Smooth muscle cell (in vitro differentiated cells): ENCODE data around the gene PLXNA2. TPM values are rescaled to one million over a fixed set of nuclear protein-coding genes. Genes with fewer than 3 reads are reported as not detected.
A peak's percentile ranks its signal among the peaks of the same experiment; 100 is the strongest.

Source experiments
- DNase-seq: peaks from one replicate; lab custom pipeline; 2025; ENCODE audit not compliant: unreplicated experiment; lab: John Stamatoyannopoulos, UW
- H2AFZ ChIP-seq: fragments of 200-600 bp; sonication (generic); 2 replicates; pipeline ENCODE4 v1.6.0; 2016; ENCODE audit warnings: antibody characterized with exemption, low read depth, mild to moderate bottlenecking
- H3F3A ChIP-seq: fragments of 200-600 bp; sonication (generic); 2 replicates; pipeline ENCODE4 v1.6.0; 2017; ENCODE audit warnings: antibody characterized with exemption, low read depth
- H3K27ac ChIP-seq: fragments of 200-600 bp; sonication (generic); 2 replicates; pipeline ENCODE4 v1.5.1; 2016; ENCODE audit warnings: low read depth, mild to moderate bottlenecking
- H3K27me3 ChIP-seq: fragments of 200-600 bp; sonication (generic); 2 replicates; pipeline ENCODE4 v1.6.1; 2016; ENCODE audit warnings: low read depth, mild to moderate bottlenecking
- H3K36me3 ChIP-seq: fragments of 200-600 bp; sonication (generic); 2 replicates; pipeline ENCODE4 v1.5.1; 2016; ENCODE audit warnings: low read depth
- H3K4me1 ChIP-seq: fragments of 200-600 bp; sonication (generic); 2 replicates; pipeline ENCODE4 v1.5.1; 2016; ENCODE audit warnings: low read depth
- H3K4me2 ChIP-seq: fragments of 200-600 bp; sonication (generic); 2 replicates; pipeline ENCODE4 v1.6.0; 2016; ENCODE audit warnings: mild to moderate bottlenecking
- H3K4me3 ChIP-seq: fragments of 200-600 bp; sonication (generic); 2 replicates; pipeline ENCODE4 v1.5.1; 2016; ENCODE audit warnings: mild to moderate bottlenecking
- H3K79me2 ChIP-seq: fragments of 200-600 bp; sonication (generic); 2 replicates; pipeline ENCODE4 v1.6.0; 2016; ENCODE audit warnings: low read depth, mild to moderate bottlenecking
- H3K9ac ChIP-seq: fragments of 200-600 bp; sonication (generic); 2 replicates; pipeline ENCODE4 v1.6.0; 2016; ENCODE audit warnings: low read depth
- H3K9me3 ChIP-seq: fragments of 200-600 bp; sonication (generic); replicated peaks from 2 replicates; pipeline ENCODE4 v1.5.1; 2016; ENCODE audit warnings: low read depth
- H4K20me1 ChIP-seq: fragments of 200-600 bp; sonication (generic); 2 replicates; pipeline ENCODE4 v1.6.0; 2016; ENCODE audit warnings: low read depth
- CTCF ChIP-seq: fragments of 200-600 bp; sonication (generic); IDR thresholded peaks from 2 replicates; pipeline ENCODE4 v1.5.1; 2017; ENCODE audit warnings: borderline replicate concordance, mild to moderate bottlenecking, antibody characterized with exemption; ENCODE audit not compliant: insufficient read depth, poor library complexity, severe bottlenecking
- WGBS: methylation state at CpG from one replicate; pipeline ENCODE4 v1.1.7; 2016; ENCODE audit warnings: low lambda C conversion rate; 5-methylcytosine and 5-hydroxymethylcytosine counted together
- polyA plus RNA-seq: library from polyadenylated mRNA; unstranded; fragments of >200 nt; fragmentation: Nextera tagmentation; extraction: Ambion mirVana; gene quantifications from 2 replicates; pipeline ENCODE4 v1.2.1, GENCODE V29; 2016
- total RNA-seq: library from RNA; depleted of rRNA; stranded (reverse); fragments of >200 nt; gene quantifications from 2 replicates; pipeline ENCODE4 v1.2.3, GENCODE V29; 2014

Gene PLXNA2
- total and polyA plus RNA-seq, 2 experiments from 2014 or later, result 8.2 to 8.7 TPM

DNA sequence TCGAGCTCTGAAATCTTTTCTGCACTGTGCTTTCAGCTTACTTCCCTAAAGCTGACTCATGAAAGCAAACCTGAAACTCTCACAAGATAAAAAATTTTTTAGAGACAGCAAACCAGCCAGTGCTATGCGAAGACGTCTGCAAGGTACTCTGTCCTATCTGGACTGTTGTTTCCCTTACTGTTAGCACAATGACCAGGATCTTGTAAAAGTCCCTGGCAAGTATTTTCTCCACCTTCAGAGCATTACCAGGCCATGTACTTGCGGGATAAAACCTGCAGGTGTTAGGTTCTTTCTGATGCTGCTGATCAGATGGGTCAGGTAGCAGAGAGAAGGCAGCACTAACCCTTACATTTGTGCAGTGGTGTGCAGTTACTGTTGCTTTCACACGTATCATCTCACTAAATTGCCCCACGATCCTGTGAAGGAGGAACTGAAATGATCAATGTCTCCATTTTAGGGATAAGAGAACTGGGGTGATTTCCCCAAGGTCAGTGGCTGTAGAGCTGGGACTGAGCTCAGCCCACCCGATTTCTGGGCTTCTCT is 56.6 kb downstream of the PLXNA2 start:
- no peak for DNase-seq
- Histone ChIP-seq H4K20me1 (no peaks in the 10 kb centered on the region), H3K9ac (no peak overlapping the region), H3K9me3 (no peaks in the 10 kb centered on the region), H3K36me3 (no peaks in the 10 kb centered on the region), H3K27ac (no peak overlapping the region), H3K79me2 (no peaks in the 10 kb centered on the region), H3K4me2 (no peak overlapping the region), H3K27me3 (no peaks in the 10 kb centered on the region), H3K4me3 (no peak overlapping the region), H2AFZ (no peak overlapping the region), H3F3A (no peaks in the 10 kb centered on the region), H3K4me1 (peaks cover 30% of the 10 kb centered on the region)
- TF ChIP-seq CTCF, result no peak
- WGBS, result 80% methylated on average over 7 of the region's 7 CpGs

- peak overlapping the region; percentile 78 for H3K4me2 ChIP-seq
- peaks cover 37% of the 10 kb centered on the region for H3K4me1 ChIP-seq
- H3K79me2 ChIP-seq, result no peaks in the 10 kb centered on the region
These were observed 58.4 kb downstream of the PLXNA2 start for GRCh38 chr1:208185801-208186231.

DNA sequence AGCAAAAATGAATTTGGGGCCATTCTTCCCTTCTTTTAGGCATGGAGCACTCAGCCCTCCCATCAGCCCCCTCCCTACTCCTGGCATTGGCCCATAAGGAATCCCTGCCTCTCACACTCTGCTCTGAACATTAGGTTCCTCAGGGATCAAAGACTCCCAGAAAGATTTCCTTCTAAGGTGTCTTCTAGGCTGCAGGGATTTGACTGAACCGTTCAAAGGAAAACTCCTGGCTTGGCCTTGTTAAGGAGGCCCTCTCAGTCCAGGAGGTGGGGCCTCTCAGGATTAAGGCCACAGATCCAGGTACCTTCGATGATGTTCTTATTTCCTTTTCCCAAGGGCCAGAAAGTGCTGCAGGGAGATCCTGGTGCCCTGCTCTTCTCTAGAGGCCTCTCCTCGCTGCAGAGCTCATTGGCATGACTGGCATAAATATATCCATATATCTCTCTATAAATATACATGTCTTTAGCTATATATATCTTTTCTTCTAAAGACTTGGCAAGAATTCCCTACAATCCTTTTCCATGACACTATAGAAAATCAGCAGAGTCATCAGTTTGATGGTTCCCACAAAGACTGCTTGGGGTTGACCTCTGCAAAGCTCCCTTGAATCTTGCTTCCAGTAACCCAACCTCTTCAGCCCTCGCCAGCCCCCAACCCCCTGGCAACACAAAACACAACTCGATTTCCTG is 59.1 kb downstream of the PLXNA2 start:
- Histone ChIP-seq H3F3A (no peaks in the 10 kb centered on the region), H3K79me2 (no peaks in the 10 kb centered on the region), H4K20me1 (no peaks in the 10 kb centered on the region), H2AFZ (no peak overlapping the region), H3K9me3 (no peaks in the 10 kb centered on the region), H3K4me1 (peaks cover 37% of the 10 kb centered on the region), H3K9ac (peak overlapping the region; percentile 8), H3K4me3 (no peak overlapping the region), H3K36me3 (no peaks in the 10 kb centered on the region), H3K27ac (peak overlapping the region; percentile 73), H3K4me2 (peak overlapping the region; percentile 78), H3K27me3 (no peaks in the 10 kb centered on the region)
- TF ChIP-seq CTCF, result no peak
- 52% methylated on average over 5 of the region's 5 CpGs for WGBS
- no peak for DNase-seq

More at GRCh38 chr1:208185801-208186231, 58.4 kb downstream of the PLXNA2 start:
- no peak overlapping the region for H3K4me3 ChIP-seq
- peak overlapping the region; percentile 73 for H3K27ac ChIP-seq
- no peaks in the 10 kb centered on the region for H4K20me1 ChIP-seq
- no peak for DNase-seq
- no peaks in the 10 kb centered on the region for H3F3A ChIP-seq
- no peaks in the 10 kb centered on the region for H3K27me3 ChIP-seq
- 62% methylated on average over 3 of the region's 3 CpGs for WGBS
- peak overlapping the region; percentile 8 for H3K9ac ChIP-seq
- no peaks in the 10 kb centered on the region for H3K36me3 ChIP-seq
- H3K9me3 ChIP-seq, result no peaks in the 10 kb centered on the region
- no peak for TF ChIP-seq CTCF
- no peak overlapping the region for H2AFZ ChIP-seq
